KOPT-K1 (cell line): ENCODE data around the gene CCDC141.

Experiments
- H3K27ac ChIP-seq: fragments of 200-600 bp; sonication (generic); 2 replicates; pipeline ENCODE4 v1.5.1; 2016; ENCODE audit warnings: antibody characterized with exemption, mild to moderate bottlenecking, low read depth, low read length; ENCODE audit not compliant: poor library complexity, severe bottlenecking
- H3K36me3 ChIP-seq: fragments of 200-600 bp; sonication (generic); 2 replicates; pipeline ENCODE4 v1.5.1; 2017; ENCODE audit warnings: antibody characterized with exemption, mild to moderate bottlenecking, low read length, moderate library complexity; ENCODE audit not compliant: insufficient read depth
- H3K9me3 ChIP-seq: fragments of 200-600 bp; sonication (generic); 2 replicates; pipeline ENCODE4 v1.5.1; 2017; ENCODE audit warnings: antibody characterized with exemption, low read length, mild to moderate bottlenecking; ENCODE audit not compliant: insufficient read depth, poor library complexity, severe bottlenecking

The CCDC141 gene

DNA sequence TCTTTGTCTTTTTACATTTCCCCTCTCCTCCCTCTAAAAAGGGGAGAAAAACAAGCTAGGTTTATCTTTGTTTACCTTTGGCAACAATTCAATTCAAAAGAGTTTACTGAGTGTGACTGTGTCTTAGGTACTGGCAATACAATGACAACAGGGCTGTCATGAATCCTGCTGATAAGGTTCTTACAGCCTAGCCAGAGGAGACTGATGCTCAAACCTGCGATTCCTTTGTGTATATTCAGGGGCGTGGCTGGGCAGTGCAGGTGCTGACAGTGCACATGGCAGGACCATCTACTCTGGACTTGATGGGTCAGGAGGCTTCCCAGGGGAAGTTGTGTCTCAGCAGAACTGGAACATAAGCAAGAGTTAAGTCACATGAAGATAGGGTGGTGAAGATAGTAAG lies 219.5 kb downstream of the CCDC141 start:
- no peaks in the 10 kb centered on the region for H3K36me3 ChIP-seq
- no peaks in the 10 kb centered on the region for H3K9me3 ChIP-seq
- no peak overlapping the region for H3K27ac ChIP-seq

DNA sequence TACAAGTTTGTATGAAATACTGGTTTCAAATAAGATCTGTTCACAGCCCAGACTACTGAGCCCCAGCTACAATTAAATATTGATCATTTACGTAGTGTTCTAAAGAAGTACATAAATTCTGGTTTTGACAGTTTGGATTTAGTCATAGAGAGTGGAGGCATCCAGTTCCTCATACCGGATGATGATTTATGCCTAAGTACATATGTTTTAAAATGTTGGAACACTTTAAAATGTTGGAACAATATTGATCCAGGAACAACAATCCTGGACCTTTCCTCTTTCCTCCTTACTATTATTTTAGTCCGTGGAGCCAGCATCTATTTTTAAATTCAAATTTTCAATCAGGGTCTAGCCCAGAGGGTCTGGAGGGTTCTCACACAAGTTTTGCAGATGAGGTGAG lies 220.0 kb downstream of the CCDC141 start:
- H3K27ac ChIP-seq = no peak overlapping the region
- H3K36me3 ChIP-seq = no peaks in the 10 kb centered on the region
- H3K9me3 ChIP-seq = no peaks in the 10 kb centered on the region

DNA sequence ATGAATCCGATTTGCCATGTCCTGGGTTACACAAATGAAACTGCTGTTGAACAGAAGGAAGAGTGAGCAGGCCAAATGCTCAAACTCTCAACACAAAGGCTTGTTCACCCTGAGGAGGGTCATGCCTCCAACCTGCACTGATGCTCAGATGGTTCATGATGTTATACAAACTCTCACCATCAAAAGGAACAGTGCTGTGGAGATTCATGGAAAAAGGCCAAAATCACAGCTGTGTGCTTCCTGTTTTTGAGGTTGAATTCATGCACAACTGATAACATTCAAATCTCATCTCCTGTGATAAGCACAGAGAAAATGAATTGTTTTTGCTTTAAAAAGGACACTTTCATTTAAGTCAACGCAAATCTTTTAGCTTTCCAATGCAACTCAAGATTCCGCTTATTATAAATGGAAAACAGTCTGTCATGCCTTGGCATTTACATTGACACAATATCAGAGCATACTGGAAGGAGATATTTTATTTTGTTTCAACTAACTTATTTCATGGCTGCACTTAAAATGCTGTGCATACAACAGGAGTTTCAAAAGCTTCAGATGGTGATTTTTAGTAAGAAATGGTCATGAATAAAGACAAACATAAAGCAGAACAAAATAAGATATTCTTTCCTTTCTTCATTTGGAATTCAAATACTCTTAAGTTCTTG lies 220.5 kb downstream of the CCDC141 start:
- H3K36me3 ChIP-seq = no peaks in the 10 kb centered on the region
- H3K9me3 ChIP-seq = no peaks in the 10 kb centered on the region
- H3K27ac ChIP-seq = no peak overlapping the region

DNA sequence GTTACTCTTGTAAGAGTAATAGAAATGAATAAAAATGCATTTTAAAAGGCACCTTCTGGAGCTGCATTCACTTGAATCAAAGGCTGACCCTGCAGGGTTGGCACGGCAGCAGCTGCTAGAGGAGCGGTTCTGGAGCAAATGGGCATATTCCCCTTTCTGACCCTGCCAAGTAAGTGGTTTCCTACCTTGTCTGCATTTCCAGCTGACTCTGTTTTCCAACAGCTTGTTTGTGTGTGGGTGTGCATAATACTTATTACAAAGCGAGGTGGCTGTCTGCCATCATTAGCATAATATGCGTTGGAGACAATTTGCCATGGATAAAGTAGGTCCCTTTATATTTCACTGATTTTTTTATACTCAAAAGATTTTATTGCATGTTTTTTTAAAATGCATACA lies 221.5 kb downstream of the CCDC141 start:
- Histone ChIP-seq H3K9me3 (no peaks in the 10 kb centered on the region), H3K27ac (no peak overlapping the region), H3K36me3 (no peaks in the 10 kb centered on the region)

DNA sequence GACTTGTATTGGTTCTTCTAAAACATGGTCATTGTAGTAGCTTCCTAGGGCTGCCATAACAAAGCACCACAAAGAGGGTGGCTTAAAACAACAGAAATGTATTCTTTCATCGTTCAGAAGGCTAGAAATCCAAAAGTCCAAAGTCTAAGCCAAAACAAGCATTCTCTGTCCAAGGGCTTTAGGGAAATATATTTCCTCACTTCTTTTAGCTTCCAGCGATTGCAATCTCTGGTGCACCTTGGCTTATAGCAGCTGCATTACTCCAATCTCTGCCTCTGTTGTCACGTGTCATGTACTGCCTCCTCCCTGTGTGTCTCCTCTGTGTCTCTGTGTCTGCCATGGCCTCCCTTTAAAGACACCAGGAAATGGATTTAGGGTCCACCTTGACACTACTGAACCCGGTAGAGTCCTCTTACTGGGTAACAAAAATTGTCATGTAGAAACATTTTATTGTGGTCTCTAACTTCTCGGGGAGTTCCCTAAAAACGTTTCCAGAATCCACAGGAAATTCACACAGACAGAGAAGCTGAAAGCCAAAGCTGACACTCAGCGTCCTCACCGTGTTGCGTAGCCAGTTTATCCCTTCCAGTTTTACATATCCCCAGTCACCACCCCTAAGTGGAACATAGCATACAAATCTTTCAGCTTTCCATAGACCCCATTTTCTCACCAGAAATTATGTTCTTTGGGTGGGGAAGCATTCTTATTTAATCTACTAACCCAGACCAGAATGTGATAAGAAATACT lies 222.0 kb downstream of the CCDC141 start:
- H3K9me3 ChIP-seq = no peaks in the 10 kb centered on the region
- H3K27ac ChIP-seq = no peak overlapping the region
- H3K36me3 ChIP-seq = no peaks in the 10 kb centered on the region

DNA sequence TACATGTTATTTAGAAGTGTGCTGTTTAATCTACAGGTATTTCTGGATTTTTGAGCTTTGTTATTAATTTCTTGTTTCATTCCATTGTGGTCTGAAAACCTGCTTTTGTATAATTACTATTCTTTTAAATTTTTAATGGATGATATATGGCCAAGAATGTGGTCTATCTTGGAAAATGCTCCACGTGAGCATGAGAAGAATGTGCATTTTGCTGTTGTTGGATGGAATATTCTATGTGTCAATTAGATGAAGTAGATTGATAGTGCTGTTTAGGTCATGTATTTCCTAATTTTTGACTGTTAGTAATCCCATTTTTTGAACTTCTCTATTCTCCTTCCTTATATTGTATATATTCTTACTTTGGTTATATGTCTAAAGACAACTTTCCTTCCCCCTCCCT lies 222.8 kb downstream of the CCDC141 start:
- H3K9me3 ChIP-seq = no peaks in the 10 kb centered on the region
- no peak overlapping the region for H3K27ac ChIP-seq
- no peaks in the 10 kb centered on the region for H3K36me3 ChIP-seq

DNA sequence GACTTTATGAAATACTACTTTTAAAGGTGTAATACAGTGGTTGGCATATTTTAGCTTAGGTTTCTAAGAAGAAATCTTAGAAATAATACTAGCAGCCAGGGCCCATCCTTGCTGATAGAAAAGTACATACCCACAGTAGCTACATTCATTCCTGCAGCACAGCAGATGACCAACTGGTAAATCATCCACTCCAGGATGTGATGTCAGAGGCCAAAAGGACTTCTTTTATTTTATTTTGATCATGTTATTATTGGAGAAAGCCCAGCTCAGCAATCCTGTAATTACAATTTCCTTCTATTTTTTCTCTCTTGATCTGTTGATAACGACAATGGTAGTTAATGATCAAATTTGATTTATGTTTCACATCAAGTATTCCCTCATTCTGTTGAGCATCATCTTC lies 224.8 kb downstream of the CCDC141 start:
- H3K9me3 ChIP-seq = no peaks in the 10 kb centered on the region
- H3K27ac ChIP-seq = no peak overlapping the region
- H3K36me3 ChIP-seq = no peaks in the 10 kb centered on the region

DNA sequence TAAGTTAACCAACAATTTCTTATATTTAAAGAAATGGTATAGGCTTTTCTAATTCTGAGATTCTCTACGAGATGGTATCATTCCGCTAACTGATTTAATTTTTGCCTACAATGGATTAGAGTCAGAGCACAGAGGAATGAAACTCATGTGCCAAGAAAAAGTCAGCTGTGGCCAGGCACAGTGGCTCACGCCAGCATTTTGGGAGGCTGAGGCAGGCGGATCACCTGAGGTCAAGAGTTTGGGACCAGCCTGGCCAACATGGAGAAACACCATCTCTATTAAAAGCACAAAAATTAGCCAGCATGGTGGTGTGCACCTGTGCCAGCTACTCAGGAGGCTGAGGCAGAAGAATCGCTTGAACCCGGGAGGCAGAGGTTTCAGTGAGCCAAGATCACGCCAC lies 225.8 kb downstream of the CCDC141 start:
- Histone ChIP-seq H3K36me3 (no peaks in the 10 kb centered on the region), H3K9me3 (no peaks in the 10 kb centered on the region), H3K27ac (no peak overlapping the region)

DNA sequence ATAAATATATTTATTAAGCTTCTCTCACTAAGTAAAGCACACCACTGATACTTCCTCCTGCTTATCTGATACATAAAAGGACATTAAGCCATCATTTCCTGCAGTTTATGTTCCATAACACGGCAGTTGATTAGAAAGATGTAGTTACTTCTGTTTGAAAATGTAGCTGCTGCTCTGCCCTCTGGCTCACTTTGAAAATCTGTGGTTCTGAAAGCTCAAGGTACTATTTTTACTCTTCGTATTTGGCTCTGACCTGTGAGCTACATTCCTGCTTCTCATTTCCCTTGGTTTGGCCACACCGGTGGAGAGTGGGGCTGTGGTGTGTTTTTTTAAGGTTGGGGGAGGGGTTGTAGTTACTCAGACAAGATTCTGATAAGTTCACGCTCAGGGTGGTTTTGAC lies 229.9 kb downstream of the CCDC141 start:
- H3K27ac ChIP-seq = no peak overlapping the region
- H3K36me3 ChIP-seq = no peaks in the 10 kb centered on the region
- no peaks in the 10 kb centered on the region for H3K9me3 ChIP-seq

DNA sequence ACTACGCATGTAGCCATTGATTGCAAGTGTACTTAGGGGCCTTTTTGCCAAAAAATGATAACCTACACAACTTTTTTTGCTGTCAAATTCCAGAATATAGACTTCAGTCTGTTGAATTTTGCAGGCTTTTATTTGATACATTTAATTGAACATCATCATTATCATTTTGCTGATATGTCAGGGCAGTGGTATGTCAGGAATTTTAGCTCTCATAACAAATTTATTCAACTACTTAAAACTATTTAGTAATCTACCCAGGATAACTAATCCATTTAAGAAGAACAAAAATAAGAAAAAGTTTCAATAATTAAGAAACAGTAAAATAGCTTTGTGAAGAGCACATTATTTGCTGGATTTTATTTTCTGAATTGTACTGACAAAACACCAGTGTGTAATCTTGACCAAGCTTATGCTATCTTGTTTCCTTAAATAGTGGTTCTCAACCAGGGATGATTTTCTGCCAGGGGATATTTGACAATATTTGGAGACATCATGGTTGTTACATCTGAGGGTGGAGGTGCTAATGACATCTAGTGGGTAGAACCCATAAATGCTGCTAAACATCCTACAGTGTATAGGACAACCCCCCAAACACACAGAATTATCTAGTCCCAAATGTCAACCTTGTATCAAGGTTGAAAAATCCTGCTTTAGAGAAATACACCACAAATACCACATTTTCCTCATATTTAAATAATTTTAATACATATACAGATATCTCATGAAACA lies 230.6 kb downstream of the CCDC141 start:
- Histone ChIP-seq H3K27ac (no peak overlapping the region), H3K9me3 (no peaks in the 10 kb centered on the region), H3K36me3 (no peaks in the 10 kb centered on the region)

DNA sequence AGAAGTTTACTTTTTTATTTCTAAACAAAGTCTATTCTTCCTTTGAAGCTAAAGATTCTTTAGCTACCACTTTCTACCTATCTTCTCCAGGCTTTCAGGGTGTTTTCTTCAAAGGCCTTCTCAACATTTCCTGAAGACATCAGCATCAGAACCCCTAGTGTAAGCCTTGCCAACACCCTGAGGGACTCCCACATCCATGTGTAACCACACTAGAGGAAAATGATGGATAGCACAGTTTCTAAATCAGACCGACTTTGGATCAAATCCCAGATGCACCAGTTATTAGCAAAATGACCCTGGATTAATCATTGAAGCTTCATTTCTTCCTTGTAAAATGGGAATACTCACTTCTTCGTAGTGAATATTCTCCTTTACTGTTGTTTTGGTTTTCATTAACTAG lies 238.0 kb downstream of the CCDC141 start:
- no peaks in the 10 kb centered on the region for H3K36me3 ChIP-seq
- no peak overlapping the region for H3K27ac ChIP-seq
- no peaks in the 10 kb centered on the region for H3K9me3 ChIP-seq

DNA sequence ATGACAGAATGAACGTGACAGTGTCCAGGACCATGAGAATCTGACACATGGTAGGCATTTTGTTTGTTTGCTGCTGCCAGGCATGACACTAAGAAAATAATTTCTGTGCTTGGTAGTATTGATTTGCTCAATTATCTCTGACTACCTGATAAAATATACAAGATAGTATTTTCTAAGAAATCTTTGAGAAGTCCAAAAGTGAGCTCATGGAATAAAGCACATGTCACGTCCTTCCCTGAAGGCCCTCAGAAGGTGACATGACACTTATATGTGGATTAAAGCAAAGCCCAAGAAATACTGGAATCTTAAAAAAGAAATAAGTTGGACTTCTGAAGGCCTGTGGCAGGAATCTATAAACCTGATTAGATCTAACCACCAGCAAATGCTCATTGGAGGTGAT lies 238.9 kb downstream of the CCDC141 start:
- Histone ChIP-seq H3K27ac (no peak overlapping the region), H3K36me3 (no peaks in the 10 kb centered on the region), H3K9me3 (no peaks in the 10 kb centered on the region)

DNA sequence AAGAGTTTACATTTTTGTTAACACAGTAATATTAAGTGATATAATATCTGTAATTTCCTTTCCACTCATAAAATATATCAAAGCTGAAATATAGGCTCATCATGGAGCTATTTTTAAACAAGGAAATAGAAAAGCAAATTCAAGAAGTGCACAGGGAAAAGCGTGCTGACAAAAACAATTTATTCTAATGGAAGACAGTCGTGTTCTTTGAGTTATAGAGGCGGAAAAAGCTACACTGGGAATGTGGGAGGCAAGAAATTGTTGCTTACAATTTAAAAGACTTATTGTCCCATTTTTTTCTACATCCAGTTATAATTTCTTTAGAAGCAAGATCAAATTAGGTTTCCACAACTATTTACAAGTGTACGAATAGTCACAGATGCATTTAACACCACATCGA lies 239.5 kb downstream of the CCDC141 start:
- Histone ChIP-seq H3K27ac (no peak overlapping the region), H3K9me3 (no peaks in the 10 kb centered on the region), H3K36me3 (no peaks in the 10 kb centered on the region)

DNA sequence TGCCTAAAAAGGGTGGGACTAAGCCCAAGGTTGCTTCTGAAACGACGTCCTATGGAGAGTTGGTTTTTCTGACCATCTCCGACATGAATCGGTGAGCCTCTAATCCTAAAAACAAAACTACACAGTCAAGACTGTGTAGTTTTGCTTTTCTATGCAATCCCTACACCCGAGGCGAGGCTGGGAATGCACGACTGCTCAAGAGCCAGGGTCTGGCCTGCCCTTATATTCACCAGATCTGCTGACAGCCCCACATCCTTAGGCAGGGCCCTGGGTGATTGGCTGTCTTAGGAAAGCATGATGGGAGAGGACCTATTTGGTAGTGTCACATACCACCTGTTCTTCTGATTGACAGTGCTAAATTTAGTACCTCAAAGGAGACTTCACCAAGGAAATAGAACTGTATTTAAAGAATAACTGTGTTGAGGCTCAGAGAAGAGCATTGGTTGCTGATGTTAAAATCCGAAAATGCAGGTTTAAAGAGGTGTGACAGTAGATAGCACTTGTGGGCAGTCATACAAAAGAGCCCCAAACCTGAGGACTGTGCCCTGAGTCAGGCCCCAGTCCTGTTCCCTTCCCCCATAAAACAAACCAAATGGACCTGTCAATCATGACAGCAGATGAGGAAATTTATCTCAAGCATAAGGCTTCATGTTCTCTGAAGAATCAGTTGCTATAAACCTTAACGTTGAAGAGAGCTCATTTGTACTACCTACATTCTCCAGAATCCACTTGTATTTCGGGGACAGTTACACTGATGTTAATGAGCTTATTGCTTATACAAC lies 242.5 kb downstream of the CCDC141 start, which contains the start of gene TTN:
Gene TTN (minus strand): TSS at position 197 of the 782 bp plus-strand sequence. CDS start 2,781 bp downstream, outside the sequence.
- H3K27ac ChIP-seq = no peak within 1 kb of the TSS
- no peaks in the 10 kb centered on the region for H3K36me3 ChIP-seq
- H3K9me3 ChIP-seq = no peaks in the 10 kb centered on the region

DNA sequence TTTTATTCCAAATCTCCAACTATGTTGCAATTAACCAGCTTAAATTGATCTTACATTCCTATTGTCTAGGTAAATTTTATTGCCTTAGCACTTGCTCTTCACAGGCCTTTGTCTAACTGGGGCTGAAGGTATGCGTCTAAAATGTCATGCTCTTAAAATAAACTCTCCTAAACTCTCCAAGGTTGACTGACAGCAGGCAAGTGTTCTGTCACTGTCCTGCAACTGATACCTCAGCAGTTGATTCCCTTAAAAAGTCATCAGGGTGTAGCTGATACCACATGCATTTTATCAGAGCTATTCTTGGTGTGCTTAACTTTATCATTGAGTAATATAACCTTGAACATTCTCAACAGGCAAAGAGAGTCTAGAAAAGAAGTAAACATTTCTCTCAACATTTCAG lies 243.4 kb downstream of the CCDC141 start:
- no peaks in the 10 kb centered on the region for H3K36me3 ChIP-seq
- H3K27ac ChIP-seq = no peak overlapping the region
- no peaks in the 10 kb centered on the region for H3K9me3 ChIP-seq
